Measurements from ENCODE around the gene UBAP1L. TPM values are rescaled to one million over a fixed set of nuclear protein-coding genes. Genes with fewer than 3 reads are reported as not detected.

UBAP1L gene
- total RNA-seq, 2 donors from 2014 or later = 3.7 to 11.0 TPM

GRCh38 chr15:65072027-65072426 lies 43.0 kb downstream of the UBAP1L start:
- no peaks in the 10 kb centered on the region for H3K27me3 ChIP-seq (replicated peaks; ENCODE audit: insufficient read depth)
- DNase-seq (ENCODE audit: low spot score) (no peak), ATAC-seq (ENCODE audit: insufficient number of reproducible peaks, low FRiP score, low read depth) (no peak)
- peak overlapping the region; percentile 2 for H3K4me3 ChIP-seq
- peak overlapping the region; percentile 97 to 99 for H3K27ac ChIP-seq
- H3K4me1 ChIP-seq (ENCODE audit: control insufficient read depth in 1 of 2, low read depth in 2 of 2) = peaks cover 51 to 71% of the 10 kb centered on the region in 2 donors
- no peaks in the 10 kb centered on the region for H3K9me3 ChIP-seq
- H3K36me3 ChIP-seq = no peaks in the 10 kb centered on the region
- TF ChIP-seq CTCF (IDR thresholded peaks at IDR 0.05) = no peak

- Histone ChIP-seq H3K9me3 (no peaks in the 10 kb centered on the region), H3K36me3 (no peaks in the 10 kb centered on the region), H3K27me3 (replicated peaks; ENCODE audit: insufficient read depth) (no peaks in the 10 kb centered on the region), H3K4me1 (ENCODE audit: control insufficient read depth in 1 of 2, low read depth in 2 of 2) (peaks cover 45 to 65% of the 10 kb centered on the region in 2 donors), H3K27ac (peak overlapping the region; percentile 97 to 99), H3K4me3 (peak overlapping the region; percentile 2)
- ATAC-seq (ENCODE audit: insufficient number of reproducible peaks, low FRiP score, low read depth) = peak; percentile 41
- no peak for TF ChIP-seq CTCF (IDR thresholded peaks at IDR 0.05)
- DNase-seq (ENCODE audit: low spot score) = peak; percentile 61
These were observed 43.6 kb downstream of the UBAP1L start for GRCh38 chr15:65071381-65071811.

- H3K36me3 ChIP-seq = peaks cover 3% of the 10 kb centered on the region
- peak overlapping the region; percentile 97 to 99 for H3K27ac ChIP-seq
- no peak for DNase-seq (ENCODE audit: low spot score)
- H3K4me1 ChIP-seq (ENCODE audit: control insufficient read depth in 1 of 2, low read depth in 2 of 2) = peaks cover 46 to 68% of the 10 kb centered on the region in 2 donors
- no peak overlapping the region for H3K4me3 ChIP-seq
- ATAC-seq (ENCODE audit: insufficient number of reproducible peaks, low FRiP score, low read depth) = no peak
- no peaks in the 10 kb centered on the region for H3K9me3 ChIP-seq
- H3K27me3 ChIP-seq (replicated peaks; ENCODE audit: insufficient read depth) = no peaks in the 10 kb centered on the region
- no peak for TF ChIP-seq CTCF (IDR thresholded peaks at IDR 0.05)
These were observed 45.0 kb downstream of the UBAP1L start for GRCh38 chr15:65069779-65070546.

- Histone ChIP-seq H3K27ac (peak overlapping the region; percentile 97 to 99), H3K27me3 (replicated peaks; ENCODE audit: insufficient read depth) (no peaks in the 10 kb centered on the region), H3K36me3 (peaks cover 5% of the 10 kb centered on the region), H3K9me3 (no peaks in the 10 kb centered on the region), H3K4me3 (peak overlapping the region; percentile 89), H3K4me1 (ENCODE audit: control insufficient read depth in 1 of 2, low read depth in 2 of 2) (peaks cover 51 to 76% of the 10 kb centered on the region in 2 donors)
- ATAC-seq (ENCODE audit: insufficient number of reproducible peaks, low FRiP score, low read depth) (no peak), DNase-seq (ENCODE audit: low spot score) (no peak)
- TF ChIP-seq CTCF (IDR thresholded peaks at IDR 0.05) = no peak
These were observed 45.8 kb downstream of the UBAP1L start for GRCh38 chr15:65069179-65069578.

- no peak for TF ChIP-seq CTCF (IDR thresholded peaks at IDR 0.05)
- peaks cover 59 to 77% of the 10 kb centered on the region in 2 donors for H3K4me1 ChIP-seq (ENCODE audit: control insufficient read depth in 1 of 2, low read depth in 2 of 2)
These were observed 46.6 kb downstream of the UBAP1L start for GRCh38 chr15:65068403-65068788.

More at GRCh38 chr15:65068403-65068788, 46.6 kb downstream of the UBAP1L start:
- ATAC-seq (ENCODE audit: insufficient number of reproducible peaks, low FRiP score, low read depth) = no peak
- Histone ChIP-seq H3K9me3 (no peaks in the 10 kb centered on the region), H3K36me3 (peaks cover 5% of the 10 kb centered on the region), H3K27ac (peak overlapping the region; percentile 97 to 99), H3K4me3 (peak overlapping the region; percentile 89), H3K27me3 (replicated peaks; ENCODE audit: insufficient read depth) (no peaks in the 10 kb centered on the region)
- DNase-seq (ENCODE audit: low spot score) = no peak
